Parathyroid adenoma (tissue), 2 donors: ENCODE data around the gene SHMT1.

Experiments
- H2AFZ ChIP-seq: fragments of 300-600 bp; sonication (generic); one replicate; pipeline ENCODE4 v1.7.0; 2017; ENCODE audit warnings: antibody characterized with exemption, mild to moderate bottlenecking
- H3K27ac ChIP-seq: fragments of 300-600 bp; sonication (generic); one replicate; pipeline ENCODE4 v1.7.0; 2017
- H3K27me3 ChIP-seq: fragments of 300-600 bp; sonication (generic); one replicate; pipeline ENCODE4 v1.7.0; 2017; ENCODE audit warnings: low read length; ENCODE audit not compliant: control insufficient read depth, insufficient read depth
- H3K36me3 ChIP-seq: fragments of 300-600 bp; sonication (generic); one replicate; pipeline ENCODE4 v1.7.0; 2017; ENCODE audit warnings: low read length; ENCODE audit not compliant: control insufficient read depth, insufficient read depth
- H3K4me1 ChIP-seq: fragments of 300-600 bp; sonication (generic); one replicate; pipeline ENCODE4 v1.7.0; 2017; ENCODE audit warnings: control low read depth
- H3K4me2 ChIP-seq: fragments of 300-600 bp; sonication (generic); one replicate; pipeline ENCODE4 v1.7.0; 2017; ENCODE audit warnings: low read length
- H3K4me3 ChIP-seq: fragments of 300-600 bp; sonication (generic); one replicate; pipeline ENCODE4 v1.7.0; 2017; ENCODE audit warnings: low read depth, low read length
- H3K79me2 ChIP-seq: fragments of 300-600 bp; sonication (generic); one replicate; pipeline ENCODE4 v1.7.0; 2017; ENCODE audit warnings: control low read depth
- H3K9ac ChIP-seq: fragments of 300-600 bp; sonication (generic); one replicate; pipeline ENCODE4 v1.7.0; 2017; ENCODE audit warnings: mild to moderate bottlenecking
- H3K9me3 ChIP-seq: fragments of 300-600 bp; sonication (generic); one replicate; pipeline ENCODE4 v1.7.0; 2017; ENCODE audit warnings: low read length; ENCODE audit not compliant: control insufficient read depth
- CTCF ChIP-seq: fragments of 300-600 bp; sonication (generic); IDR thresholded peaks from one replicate; pipeline ENCODE4 v1.7.0; 2017; ENCODE audit warnings: antibody characterized with exemption, mild to moderate bottlenecking
- donor health status: primary hyperparathyroidism.

The SHMT1 gene

GRCh38 chr17:18280249-18280648 lies 83.1 kb downstream of the SHMT1 start:
- Histone ChIP-seq H3K4me1 (no peaks in the 10 kb centered on the region), H3K36me3 (no peaks in the 10 kb centered on the region), H3K4me2 (no peak overlapping the region), H3K9ac (no peak overlapping the region), H3K27ac (no peak overlapping the region), H3K9me3 (no peaks in the 10 kb centered on the region), H3K27me3 (no peaks in the 10 kb centered on the region), H3K4me3 (no peak overlapping the region), H2AFZ (no peak overlapping the region), H3K79me2 (no peaks in the 10 kb centered on the region)
- TF ChIP-seq CTCF, result no peak

- no peak overlapping the region for H3K9ac ChIP-seq
- H3K4me3 ChIP-seq, result no peak overlapping the region
- no peak overlapping the region for H3K27ac ChIP-seq
- no peaks in the 10 kb centered on the region for H3K27me3 ChIP-seq
- no peak overlapping the region for H2AFZ ChIP-seq
- H3K79me2 ChIP-seq, result no peaks in the 10 kb centered on the region
- no peaks in the 10 kb centered on the region for H3K9me3 ChIP-seq
- H3K4me2 ChIP-seq, result no peak overlapping the region
- no peak for TF ChIP-seq CTCF
- H3K36me3 ChIP-seq, result no peaks in the 10 kb centered on the region
- no peaks in the 10 kb centered on the region for H3K4me1 ChIP-seq
Measured at GRCh38 chr17:18278867-18279266, 84.5 kb downstream of the SHMT1 start.
